GM18907 (cell line): Measurements from ENCODE around the gene FAM83G.
"Not testable (repeated sequence)": the region's sequence is repeated elsewhere in the genome, so short reads cannot be mapped to it uniquely, and the experiment has no call there.

ENCODE experiments used
- ATAC-seq: cut with Tn5 transposase; IDR thresholded peaks from one replicate; pipeline ENCODE4 v1.9.1; 2021; ENCODE audit warnings: mild to moderate bottlenecking, moderate library complexity; ENCODE audit not compliant: unreplicated experiment

Gene FAM83G

GRCh38 chr17:19024101-19025078 lies 19.8 kb upstream of the FAM83G start:
- ATAC-seq = no peak

- no peak for ATAC-seq
Observed at GRCh38 chr17:19023209-19023999, 18.8 kb upstream of the FAM83G start.

- ATAC-seq = no peak
Observed at GRCh38 chr17:19022747-19023146, 18.2 kb upstream of the FAM83G start.

GRCh38 chr17:19022128-19022527 lies 17.6 kb upstream of the FAM83G start:
- ATAC-seq = no peak

GRCh38 chr17:19021622-19022083 lies 17.1 kb upstream of the FAM83G start:
- no peak for ATAC-seq

GRCh38 chr17:19021011-19021621 lies 16.6 kb upstream of the FAM83G start:
- ATAC-seq = not testable (repeated sequence)

GRCh38 chr17:19020016-19020415 lies 15.5 kb upstream of the FAM83G start:
- no peak for ATAC-seq

- ATAC-seq = no peak
Observed at GRCh38 chr17:19019041-19019941, 14.7 kb upstream of the FAM83G start.

GRCh38 chr17:19018600-19018950 lies 14.0 kb upstream of the FAM83G start:
- ATAC-seq = no peak

- ATAC-seq = no peak
Observed at GRCh38 chr17:19017804-19018599, 13.4 kb upstream of the FAM83G start.

GRCh38 chr17:19017401-19017800 lies 12.8 kb upstream of the FAM83G start:
- no peak for ATAC-seq

GRCh38 chr17:19016881-19017280 lies 12.3 kb upstream of the FAM83G start:
- ATAC-seq = no peak

- ATAC-seq = no peak
Observed at GRCh38 chr17:19016297-19016696, 11.7 kb upstream of the FAM83G start.

GRCh38 chr17:19015428-19015827 lies 10.9 kb upstream of the FAM83G start:
- no peak for ATAC-seq

GRCh38 chr17:19014628-19015215 lies 10.2 kb upstream of the FAM83G start:
- no peak for ATAC-seq

- ATAC-seq = no peak
Observed at GRCh38 chr17:19013806-19014627, 9.5 kb upstream of the FAM83G start.

GRCh38 chr17:19013226-19013625 lies 8.7 kb upstream of the FAM83G start:
- ATAC-seq = no peak
